ENCODE data around the gene DGKE. TPM values are rescaled to one million over a fixed set of nuclear protein-coding genes. Genes with fewer than 3 reads are reported as not detected.

DGKE gene
- total and polyA plus RNA-seq, 3 donors from 2014 or later: 13.3 to 27.7 (median 26.3) TPM

DNA sequence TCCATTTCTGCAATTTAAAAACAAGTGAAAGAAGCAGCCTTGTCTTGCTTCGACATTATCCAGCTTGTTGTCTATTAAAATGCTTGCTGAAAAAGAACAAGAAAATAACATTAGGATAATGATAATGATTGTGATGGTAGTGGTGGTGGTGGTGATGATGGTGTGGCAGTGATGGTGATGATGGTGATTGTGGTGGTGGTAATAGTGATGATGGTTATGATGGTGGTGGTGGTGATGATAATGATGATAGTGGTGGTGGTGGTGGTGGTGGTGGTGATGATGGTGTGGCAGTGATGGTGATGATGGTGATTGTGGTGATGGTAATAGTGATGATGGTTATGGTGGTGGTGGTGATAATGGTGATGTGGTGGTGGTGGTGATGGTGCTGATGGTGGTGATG, 41.7 kb upstream of the DGKE start:
- Histone ChIP-seq H3K4me1 (no peaks in the 10 kb centered on the region), H3K9me3 (no peaks in the 10 kb centered on the region), H3K27me3 (no peaks in the 10 kb centered on the region), H3K36me3 (ENCODE audit: low read depth, missing control alignments) (no peaks in the 10 kb centered on the region), H3K4me3 (no peak overlapping the region), H3K27ac (no peak overlapping the region)
- TF ChIP-seq, protein P1, sequence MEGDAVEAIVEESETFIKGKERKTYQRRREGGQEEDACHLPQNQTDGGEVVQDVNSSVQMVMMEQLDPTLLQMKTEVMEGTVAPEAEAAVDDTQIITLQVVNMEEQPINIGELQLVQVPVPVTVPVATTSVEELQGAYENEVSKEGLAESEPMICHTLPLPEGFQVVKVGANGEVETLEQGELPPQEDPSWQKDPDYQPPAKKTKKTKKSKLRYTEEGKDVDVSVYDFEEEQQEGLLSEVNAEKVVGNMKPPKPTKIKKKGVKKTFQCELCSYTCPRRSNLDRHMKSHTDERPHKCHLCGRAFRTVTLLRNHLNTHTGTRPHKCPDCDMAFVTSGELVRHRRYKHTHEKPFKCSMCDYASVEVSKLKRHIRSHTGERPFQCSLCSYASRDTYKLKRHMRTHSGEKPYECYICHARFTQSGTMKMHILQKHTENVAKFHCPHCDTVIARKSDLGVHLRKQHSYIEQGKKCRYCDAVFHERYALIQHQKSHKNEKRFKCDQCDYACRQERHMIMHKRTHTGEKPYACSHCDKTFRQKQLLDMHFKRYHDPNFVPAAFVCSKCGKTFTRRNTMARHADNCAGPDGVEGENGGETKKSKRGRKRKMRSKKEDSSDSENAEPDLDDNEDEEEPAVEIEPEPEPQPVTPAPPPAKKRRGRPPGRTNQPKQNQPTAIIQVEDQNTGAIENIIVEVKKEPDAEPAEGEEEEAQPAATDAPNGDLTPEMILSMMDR (IDR thresholded peaks at IDR 0.05): no peak
- TF ChIP-seq POLR2A (IDR thresholded peaks at IDR 0.05): no peak
- no peak for DNase-seq
- 93 to 94% methylated on average over 1 of the region's 1 CpG for WGBS, 2 donors
- intact Hi-C loops (cut with DNase I; ENCODE audit: low total_unique reads): no loop called here

DNA sequence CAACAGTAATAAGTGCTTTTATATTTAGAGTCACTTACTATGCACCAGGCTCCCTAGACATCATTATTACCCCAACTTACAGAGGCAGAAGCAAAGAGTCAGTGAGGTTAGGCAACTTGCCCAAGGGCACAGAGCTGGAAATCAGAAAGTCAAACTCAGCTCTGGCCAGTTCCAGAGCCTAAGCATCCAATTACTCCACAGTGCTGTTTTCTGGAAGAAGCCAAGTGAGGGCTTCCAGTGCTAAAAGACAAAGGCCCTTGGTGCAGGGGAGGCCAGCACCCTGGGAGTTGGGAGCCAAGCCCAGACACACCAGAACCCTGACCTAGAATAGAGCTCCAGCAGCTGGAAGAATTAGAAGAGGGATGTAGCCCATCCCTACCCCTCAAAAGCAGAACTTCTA, 40.4 kb upstream of the DGKE start:
- peak; percentile 34 for DNase-seq
- H3K36me3 ChIP-seq (ENCODE audit: low read depth, missing control alignments): no peaks in the 10 kb centered on the region
- no peak for TF ChIP-seq POLR2A (IDR thresholded peaks at IDR 0.05)
- TF ChIP-seq, protein P1 (IDR thresholded peaks at IDR 0.05): no peak
- H3K4me1 ChIP-seq: no peaks in the 10 kb centered on the region
- no peaks in the 10 kb centered on the region for H3K9me3 ChIP-seq
- H3K27me3 ChIP-seq: no peaks in the 10 kb centered on the region
- intact Hi-C loops (cut with DNase I; ENCODE audit: low total_unique reads): no loop called here
- H3K27ac ChIP-seq: no peak overlapping the region
- H3K4me3 ChIP-seq: no peak overlapping the region

DNA sequence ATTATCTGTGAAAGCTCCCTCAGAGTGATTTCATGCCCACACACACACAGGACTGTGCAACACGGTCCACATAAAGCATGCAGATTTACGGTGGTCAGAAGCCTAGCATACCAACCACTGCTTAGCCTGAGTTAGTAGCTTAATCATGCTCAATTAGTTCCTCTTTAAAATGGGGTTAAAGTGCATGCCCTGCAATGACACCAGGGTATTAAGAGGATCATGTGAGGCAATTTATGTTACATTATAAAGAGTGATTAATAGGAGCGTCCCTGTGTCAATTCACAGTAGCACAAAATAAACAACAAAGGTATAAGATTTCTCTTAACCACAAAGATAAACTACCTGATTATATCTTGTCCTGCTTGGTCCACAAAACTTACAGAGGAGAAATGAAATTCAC, 40.0 kb upstream of the DGKE start:
- no peak overlapping the region for H3K27ac ChIP-seq
- DNase-seq: no peak
- WGBS, 2 donors: 45 to 65% methylated on average over 3 of the region's 3 CpGs
- no peaks in the 10 kb centered on the region for H3K9me3 ChIP-seq
- H3K27me3 ChIP-seq: no peaks in the 10 kb centered on the region
- no peaks in the 10 kb centered on the region for H3K36me3 ChIP-seq (ENCODE audit: low read depth, missing control alignments)
- TF ChIP-seq, protein P1 (IDR thresholded peaks at IDR 0.05): no peak
- no peak for TF ChIP-seq POLR2A (IDR thresholded peaks at IDR 0.05)
- H3K4me3 ChIP-seq: no peak overlapping the region
- intact Hi-C loops (cut with DNase I; ENCODE audit: low total_unique reads): no loop called here
- H3K4me1 ChIP-seq: no peaks in the 10 kb centered on the region

DNA sequence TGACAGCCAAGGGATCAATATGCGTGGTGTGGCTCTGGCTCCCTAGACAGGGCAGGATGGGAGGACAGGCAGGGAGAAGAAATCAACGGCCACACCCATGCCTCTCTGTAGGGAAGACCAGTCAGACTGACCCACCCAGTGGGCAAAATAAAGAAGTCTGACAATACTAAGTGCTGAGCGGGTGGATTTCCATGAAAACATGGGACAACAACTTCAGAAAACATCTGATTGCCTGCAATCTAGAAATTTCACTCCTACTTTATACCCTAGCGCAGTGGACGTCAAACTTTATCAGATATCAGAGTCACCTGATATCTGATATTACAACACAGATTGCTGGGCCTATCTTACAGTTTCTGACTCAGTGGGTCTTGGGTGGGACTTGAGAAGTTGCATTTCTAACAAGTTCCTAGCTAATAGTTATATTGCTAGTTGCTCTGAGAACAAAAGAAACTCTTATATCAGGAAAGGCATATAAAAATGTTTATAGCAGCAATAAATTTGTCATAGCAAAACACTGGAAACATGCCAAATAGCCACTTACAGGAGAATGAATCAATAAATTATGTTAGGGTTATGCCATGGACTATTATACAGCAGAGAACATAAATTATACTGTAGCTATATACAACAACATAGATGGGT, 38.6 kb upstream of the DGKE start:
- intact Hi-C loops (cut with DNase I; ENCODE audit: low total_unique reads): no loop called here

More for the DNA sequence above, 38.6 kb upstream of the DGKE start:
- no peaks in the 10 kb centered on the region for H3K4me1 ChIP-seq
- H3K4me3 ChIP-seq: no peak overlapping the region
- no peaks in the 10 kb centered on the region for H3K27me3 ChIP-seq
- H3K27ac ChIP-seq: no peak overlapping the region
- H3K36me3 ChIP-seq (ENCODE audit: low read depth, missing control alignments): no peaks in the 10 kb centered on the region
- 85 to 95% methylated on average over 5 of the region's 5 CpGs for WGBS, 2 donors
- H3K9me3 ChIP-seq: no peaks in the 10 kb centered on the region
- no peak for DNase-seq
- TF ChIP-seq, protein P1 (IDR thresholded peaks at IDR 0.05): no peak
- no peak for TF ChIP-seq POLR2A (IDR thresholded peaks at IDR 0.05)
